NCI-H128 (cell line): ENCODE results near the gene CERKL.
A peak's percentile ranks its signal among the peaks of the same experiment; 100 is the strongest.

ENCODE experiments used
- DNase-seq: peaks from one replicate; lab custom pipeline; 2025; ENCODE audit not compliant: unreplicated experiment; lab: John Stamatoyannopoulos, UW

The CERKL gene

DNA sequence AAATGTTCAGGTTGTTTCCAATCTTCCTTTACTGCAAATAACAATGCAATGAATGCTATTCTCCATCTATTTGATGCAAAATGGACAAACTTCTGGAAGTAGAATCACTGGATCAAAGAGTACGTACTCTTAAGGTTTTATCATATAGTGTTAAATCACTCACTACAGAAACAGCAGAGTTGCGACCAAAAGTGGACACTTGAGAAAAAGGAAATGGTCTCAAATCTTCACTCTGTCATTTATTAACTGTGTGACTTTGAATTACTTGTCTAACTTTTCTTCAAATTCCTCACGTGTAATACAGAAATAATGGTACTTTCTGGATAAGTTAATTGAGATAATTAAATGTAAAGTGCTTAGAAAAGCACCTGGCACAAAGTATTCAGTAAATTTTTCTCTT, 78.1 kb downstream of the CERKL start:
- no peak for DNase-seq

DNA sequence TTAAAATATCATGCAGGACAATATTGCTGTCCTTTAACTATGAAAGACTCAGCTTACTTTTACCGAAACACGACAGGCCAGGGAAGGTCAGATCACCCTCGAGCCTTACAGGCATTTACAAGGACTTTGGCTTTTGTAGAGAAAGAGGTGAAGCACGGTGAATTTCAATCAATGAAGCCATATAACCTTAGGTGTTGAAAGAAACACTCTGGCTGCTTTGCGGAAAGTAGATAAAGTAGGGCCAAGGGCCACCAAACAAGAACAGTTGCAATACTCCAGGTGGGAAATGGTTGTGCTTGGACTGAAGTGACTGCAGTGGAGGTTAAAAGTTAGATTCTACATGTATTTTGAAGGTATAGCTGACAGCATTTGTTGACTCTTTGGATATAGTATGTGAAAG, 80.5 kb downstream of the CERKL start:
- DNase-seq: no peak

DNA sequence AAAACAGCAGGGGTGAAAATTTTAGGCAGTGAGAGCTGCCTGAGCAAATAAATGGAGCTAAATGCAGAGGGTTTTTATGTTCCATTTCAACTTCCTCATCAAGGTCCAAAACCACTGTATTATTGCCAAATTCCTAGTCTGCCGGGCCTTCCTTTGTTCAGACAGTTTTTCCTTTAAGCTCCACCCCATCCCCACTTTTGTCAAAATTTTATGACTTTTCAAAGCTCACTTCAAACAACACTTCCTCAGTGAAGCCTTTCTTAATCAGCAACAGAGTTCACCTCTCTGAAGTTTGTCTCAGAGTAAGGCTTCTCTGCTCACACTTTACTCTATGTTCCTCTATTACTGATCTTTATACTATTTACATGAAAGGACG, 81.3 kb downstream of the CERKL start:
- DNase-seq: no peak

DNA sequence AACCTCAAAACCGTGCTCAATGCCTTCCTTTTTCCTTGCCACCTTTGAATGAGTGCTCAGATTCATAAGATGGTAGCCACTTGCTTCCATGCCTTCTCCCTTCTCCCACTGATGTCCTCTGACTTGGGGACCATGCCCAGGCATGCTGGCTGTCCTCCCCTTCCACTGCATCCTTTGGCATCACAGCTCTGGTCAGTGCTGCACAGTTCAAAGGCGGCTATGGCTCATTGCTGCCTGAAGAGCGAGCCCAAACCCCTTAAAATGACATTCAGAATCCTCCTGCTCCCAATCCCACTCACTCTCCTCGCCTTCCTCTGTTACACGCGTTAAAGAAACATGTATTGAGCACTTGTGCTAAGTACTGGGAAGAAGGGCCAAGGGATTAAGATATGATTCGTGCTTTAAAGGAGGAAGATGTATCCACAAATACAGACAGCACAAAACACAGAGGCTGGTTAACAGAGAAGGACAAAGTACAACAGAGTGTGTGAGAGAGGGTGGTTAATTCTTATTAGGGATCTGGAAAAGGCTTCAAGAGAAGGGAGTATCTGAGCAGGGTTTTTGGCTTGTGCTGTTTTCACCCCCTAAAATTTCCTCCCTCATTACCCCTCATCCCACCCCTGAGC, 81.8 kb downstream of the CERKL start:
- DNase-seq: no peak

DNA sequence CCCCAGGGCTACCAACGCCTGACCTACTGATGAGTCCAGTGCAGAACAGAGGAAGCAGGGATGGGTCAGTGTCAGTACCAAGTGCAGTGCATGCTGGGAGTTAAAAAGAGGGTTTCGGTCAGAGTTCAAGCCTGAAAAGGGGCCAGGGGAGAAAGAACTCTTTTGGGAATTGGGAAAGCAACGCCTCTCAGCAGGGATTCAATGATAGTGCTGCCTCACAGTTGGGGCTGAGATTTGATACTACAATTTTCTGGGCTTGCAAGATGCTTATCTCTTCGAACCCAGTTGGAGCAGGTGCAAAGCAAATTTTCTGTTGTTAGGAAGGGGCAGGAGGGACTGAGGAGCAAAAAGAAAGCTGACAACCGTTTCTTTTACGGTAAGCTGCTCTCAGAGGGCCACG, 82.6 kb downstream of the CERKL start:
- DNase-seq: peak; percentile 38

DNA sequence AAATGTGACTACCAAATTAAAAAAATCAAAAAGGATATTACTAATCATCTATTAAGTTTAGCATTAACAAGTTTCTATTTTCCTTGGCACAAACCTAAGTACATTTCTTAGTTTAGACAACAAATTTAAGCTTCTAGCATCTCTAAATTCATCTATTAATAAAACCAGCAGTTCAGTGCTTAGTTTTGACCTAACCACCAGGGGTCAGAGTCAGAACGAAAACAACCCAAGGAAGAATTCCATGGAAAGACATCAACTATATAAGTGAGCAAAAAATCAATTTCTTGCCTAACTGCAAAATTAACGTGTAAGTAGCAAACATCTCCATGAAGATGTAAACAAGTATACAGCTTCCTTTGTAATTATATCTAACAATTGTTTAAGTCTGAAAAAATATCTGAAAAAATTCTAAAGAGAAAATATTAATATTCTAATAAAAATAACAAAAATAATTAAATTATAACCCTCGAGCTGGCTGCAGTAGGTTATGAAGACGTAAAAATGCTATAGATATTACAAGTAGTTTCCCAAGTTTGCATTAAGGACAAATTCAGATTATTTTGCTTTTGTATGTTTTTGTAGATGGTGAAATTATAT, 83.7 kb downstream of the CERKL start:
- no peak for DNase-seq

DNA sequence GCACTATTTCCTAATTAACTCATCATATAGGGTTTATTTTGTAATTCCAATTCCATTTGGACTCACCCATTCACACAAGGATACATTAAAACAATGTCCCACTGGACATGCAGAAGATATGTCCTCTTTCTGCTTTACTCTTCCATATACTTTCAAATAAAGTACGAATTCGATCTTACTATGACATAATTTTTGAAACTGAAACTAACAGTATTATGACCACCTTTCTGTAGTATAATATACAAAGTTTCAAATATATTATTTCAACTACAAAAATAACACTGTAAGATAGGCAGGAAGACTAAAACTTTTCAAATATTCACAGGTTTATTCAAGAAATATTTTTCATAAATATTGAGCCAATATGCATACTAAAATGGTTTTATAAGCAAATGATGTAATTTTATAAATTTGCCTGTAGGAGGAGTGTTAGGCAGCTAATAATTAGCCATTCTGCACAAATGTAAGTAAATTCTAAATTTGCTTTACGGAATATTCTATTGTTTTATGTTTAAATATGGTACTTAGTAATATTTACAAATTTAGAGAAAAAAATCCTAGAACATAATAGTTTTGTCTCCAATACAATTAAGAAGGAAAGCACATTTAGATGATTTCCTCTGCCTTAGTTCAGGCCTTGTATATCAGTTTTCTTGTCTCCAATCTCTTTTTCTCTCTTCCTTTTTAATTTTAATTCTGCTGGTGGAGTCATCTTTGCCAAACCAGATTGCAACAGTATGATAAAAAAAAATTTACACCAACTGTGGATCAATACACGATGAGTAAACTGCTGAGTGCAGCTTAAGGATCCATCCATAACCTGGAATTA, 85.9 kb downstream of the CERKL start:
- DNase-seq: no peak

DNA sequence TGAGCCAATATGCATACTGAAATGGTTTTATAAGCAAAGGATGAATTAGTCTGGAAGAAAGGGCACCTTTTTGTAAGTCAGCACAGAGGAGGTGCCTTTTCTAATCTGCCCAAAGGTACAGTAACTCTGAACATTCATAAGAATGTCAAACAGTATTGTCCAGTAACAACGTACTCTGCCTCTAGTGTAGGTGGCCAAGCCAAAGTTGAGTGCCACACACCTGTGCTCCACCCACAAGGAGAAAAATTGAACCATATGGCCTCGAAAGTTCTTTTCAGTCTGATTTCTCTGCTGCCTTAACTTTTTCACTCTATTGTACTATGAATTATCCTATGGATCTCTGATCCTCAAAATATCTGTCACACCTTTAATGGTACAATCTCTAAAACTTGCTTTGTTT, 86.8 kb downstream of the CERKL start:
- no peak for DNase-seq

DNA sequence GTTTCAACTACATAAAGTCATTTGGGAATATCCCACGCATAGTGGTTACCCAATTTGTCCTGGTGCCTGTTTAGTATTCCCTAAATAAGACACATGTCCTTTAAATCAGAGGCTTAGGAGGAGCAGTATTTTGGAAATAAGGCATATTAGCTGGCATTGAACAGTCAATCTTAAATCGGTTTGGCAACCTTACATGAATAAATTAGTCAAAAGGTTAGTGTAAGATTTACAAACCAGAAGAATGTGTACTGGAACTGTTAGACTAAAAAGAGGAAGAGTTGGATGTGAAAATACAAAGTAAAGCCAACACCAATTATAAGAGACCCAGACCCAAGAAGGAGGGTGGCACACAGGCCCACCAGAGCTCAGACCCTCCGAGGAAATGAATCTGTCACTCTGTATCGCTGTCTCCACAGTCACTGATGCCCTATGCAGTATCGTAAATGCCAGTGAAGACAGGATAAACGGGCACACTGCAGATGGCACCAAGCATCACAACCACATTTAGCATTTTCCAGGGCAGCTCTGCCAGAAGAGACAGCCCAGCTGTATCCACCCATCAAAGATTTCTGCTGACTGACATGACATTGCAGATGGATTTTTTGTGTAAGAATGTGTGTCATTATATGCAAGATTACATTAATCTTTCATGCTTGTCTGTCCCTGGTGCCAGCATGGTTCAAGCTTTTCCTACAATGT, 90.4 kb downstream of the CERKL start:
- no peak for DNase-seq

DNA sequence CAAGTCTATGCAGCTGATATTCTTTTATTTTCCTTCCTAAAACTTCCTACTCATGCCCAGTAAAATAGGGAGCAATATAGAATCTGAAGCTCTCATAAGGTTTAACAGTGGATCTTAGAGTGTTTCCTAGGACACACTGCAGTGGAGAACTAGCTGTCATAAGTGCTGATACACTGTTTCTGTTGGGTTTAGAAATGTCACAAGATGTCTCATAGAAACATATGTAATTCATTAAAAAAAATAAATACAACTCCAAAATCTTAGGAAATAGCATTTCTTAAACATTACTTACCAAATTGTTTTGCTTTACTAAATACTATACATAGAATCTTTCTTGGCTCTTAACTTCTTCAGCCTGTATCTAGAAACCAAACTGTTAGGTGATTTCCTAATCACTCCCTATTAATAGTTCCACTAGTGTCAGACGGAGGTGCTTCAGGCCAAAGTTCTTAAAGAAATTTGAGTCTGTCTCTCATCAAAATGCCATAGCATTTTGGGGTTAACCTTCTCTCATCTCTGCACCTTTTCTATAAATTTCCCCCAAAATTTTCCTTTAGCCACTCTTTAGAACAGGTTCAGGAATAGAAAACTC, 93.7 kb downstream of the CERKL start:
- DNase-seq: no peak

DNA sequence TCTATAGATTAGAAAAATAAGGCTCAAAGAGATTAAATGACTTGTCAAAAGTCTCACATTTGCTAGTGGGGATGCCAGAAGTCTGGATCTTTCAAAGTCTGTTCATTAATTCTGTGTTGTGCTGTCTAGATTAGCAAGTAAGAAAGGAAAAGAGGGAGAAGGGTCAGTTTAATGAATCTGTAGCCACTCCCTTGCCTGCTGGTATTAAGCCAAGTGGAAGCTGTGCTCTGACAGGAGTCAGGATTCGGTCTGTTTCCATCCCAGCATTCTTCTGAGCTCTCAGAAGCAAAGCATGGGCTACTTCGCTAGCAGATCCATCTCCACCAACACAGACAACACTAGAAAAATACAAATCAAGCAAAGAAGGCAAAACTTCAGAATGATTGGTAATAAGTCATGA, 98.5 kb downstream of the CERKL start:
- DNase-seq: no peak

DNA sequence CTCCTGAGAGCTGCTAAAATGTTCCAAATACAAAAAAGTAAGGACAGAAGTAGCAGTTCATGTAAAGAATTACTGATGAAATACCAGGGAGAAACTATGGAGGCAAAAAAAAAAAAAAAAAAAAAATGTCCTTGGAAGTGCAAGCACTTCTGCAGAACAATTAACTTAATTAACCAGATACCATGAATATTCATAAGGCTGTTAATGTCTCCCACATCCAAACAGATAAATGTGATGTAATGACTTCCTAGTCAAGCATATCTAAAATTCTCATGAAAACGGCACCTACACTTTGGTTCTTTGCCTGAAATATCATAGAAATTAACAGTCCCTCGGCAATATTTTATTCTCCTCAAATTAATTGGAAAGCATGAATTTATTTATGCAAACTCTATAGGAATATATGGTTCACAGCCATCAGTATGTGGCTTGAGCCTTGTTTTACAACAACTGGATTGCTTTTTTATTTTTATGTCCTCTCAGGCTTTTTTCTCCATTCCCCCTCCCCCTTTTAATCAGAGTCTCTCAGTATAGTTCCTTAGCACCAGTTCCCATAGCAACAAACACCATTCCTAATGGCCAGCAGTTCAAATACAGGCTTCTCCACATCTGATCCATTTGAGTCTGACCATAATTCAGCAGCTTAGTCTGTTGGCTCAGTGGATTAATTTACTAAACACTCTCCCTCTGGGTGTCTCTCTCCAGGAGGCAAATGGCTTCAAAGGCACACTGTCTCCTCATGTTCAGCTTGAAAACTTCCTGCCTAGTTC, 102.7 kb downstream of the CERKL start:
- no peak for DNase-seq

DNA sequence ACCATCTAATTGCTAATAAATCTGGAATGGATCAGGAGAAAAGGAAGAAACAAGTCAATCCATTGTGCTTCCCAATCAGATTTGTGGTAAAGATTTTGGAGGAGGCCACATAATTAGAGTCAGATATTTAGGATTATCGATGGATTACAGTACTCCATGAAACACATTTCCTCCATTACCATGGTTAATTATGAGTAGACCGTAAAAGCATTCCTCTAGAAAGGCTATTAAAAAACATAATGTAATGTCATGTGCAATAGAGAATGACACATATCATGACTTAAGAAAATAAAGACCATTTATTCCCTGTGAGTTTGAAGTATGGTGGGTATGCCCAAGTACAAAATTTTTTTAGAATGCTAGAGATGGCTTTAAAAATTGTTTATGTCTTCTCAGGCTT, 103.7 kb downstream of the CERKL start:
- no peak for DNase-seq

DNA sequence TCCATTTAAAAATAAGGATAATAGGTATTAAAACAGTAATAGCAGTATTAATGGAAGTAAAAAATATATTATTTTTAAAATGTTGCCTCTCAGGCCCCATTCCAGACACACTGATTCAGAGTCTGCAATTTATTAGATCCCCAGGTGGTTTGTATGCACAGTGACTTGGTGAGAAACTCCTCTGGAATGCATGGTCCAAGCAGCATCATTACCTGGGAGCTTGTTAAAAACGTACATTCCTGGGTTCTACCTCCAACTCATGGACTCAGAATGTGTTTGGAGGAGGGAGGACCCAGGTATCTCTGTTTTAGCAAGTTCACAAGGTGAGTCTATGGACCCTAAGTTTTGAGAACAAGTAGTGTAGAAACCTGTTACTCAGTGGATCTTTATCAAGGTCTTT, 104.1 kb downstream of the CERKL start:
- DNase-seq: no peak

DNA sequence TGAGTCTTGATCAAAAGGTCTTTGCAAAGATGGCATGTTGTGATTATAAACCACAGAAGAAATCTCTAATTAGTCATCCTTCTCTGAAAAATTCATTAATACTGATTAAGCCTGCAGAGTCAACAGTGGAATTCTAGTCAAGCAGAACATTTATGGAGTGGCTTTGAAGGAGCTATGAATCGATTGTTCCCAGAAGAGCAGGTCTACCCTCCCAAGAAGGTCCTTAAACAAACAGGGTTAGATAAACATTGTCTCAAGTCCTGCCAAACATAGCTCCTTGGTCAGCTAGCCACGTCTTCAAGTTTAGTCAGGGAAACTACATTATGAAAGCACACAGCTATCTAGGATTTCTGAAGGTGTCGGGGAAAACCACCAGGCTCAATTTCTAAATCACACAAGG, 110.8 kb downstream of the CERKL start:
- no peak for DNase-seq

DNA sequence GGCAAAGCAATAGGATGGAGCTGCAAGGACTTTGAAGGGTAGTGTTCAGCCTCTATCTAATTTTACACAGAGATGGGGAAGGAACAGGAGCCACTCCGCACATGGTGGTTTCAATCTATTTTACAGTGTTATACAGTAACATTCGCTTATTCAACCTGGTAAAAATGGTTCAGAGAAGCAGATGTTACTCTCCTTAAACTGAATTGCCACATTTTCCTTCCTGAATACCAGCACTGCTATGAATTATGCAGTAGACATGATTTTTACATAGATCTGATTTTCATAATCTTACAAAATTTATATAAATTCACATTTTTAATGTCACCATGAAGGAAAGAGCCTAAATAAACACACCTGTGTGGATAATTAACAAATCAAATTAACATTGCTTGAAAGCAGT, 114.7 kb downstream of the CERKL start:
- no peak for DNase-seq

DNA sequence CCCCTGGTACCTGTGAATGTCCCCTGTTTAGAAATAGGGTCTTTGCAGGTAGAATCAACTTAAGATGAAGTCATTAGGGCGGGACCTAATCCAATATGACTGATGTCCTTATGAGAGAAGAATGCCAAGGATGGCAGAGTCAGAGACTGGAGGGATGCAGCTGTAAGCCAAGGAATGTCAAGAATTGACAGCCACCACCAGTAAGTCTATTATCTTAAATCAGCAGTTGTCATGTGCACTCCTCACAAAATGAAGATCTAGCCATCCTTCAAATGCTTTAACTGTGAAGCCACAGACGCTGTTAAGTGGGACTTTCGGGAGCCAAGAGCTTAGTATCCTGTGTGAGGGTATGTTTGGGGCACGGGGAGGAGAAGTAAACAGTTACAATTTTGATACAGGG, 116.5 kb downstream of the CERKL start:
- no peak for DNase-seq

DNA sequence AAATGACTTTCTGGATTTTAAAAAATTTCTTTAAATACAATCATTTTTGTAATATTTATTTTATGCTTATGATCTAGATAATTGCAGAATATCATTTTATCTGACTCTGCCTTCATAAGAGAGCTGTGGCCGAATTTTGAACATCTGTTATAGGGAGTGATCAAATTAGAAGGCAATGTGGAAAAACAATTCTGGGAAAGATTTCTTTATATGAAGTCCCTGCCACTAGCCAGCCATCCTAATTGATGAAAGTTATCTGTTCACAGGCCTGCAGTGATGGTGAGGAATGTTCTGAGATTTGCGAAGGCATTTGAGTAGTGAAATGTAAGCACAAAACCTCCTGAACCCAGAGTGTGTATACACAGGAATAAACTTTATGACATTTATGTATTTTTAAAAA, 120.2 kb downstream of the CERKL start:
- DNase-seq: no peak

DNA sequence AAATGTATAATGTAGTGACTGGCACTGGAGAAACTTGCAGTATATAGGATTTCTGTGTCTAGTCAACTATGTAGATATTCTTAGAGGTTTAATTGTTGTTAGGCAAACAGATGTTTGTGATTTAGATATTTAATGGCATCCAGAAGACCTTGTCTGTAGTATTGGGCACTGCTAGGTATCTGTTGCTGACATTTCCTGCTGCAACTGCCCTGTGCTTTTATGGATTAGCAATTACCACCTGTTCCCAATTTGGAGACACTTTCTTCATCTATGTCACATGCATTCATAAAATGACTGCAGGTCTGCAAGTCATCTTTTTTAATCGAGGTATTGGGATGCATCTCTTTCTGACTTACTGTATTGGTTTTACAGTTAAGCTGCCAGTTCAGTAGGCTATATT, 128.5 kb downstream of the CERKL start:
- no peak for DNase-seq

DNA sequence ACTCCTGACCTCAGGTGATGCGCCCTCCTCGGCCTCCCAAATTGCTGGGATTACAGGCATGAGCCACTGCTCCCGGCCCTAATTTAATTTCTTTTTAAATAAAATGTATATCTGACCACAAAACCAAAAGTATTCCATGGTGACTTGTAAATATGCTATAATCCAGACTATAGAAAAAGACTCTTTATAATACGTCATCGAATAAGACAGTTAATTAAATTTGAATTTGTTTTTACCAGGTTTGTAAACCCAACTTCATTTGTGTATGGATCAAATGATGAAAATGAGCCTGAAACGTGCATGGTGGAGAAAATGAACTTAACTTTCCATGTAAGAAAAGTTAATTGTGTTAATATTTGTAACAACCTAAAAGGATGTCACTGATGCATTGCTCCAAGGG, 129.8 kb downstream of the CERKL start:
- DNase-seq: no peak

DNA sequence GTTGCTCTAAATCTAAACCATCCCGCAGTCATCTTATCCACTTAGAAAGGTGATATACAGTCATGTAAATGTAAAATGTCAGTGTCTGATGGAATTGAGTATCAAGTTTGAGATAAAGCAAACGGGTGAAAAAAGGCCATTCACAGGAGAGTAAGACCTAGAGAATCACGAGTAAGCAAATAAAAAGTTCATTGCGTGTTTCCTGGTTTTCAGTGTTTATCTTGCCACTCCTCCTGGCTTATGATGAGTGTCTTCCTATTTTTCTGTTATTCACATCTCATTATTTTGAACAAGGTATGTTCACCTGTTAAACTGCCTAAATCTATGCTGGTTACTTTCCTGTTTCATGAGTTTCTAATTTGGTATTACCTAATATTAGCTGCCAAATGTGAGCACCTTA, 130.9 kb downstream of the CERKL start:
- DNase-seq: no peak
